HepG2 (cell line): ENCODE measurements around the gene QRICH2. TPM values are rescaled to one million over a fixed set of nuclear protein-coding genes. Genes with fewer than 3 reads are reported as not detected.

Experiments
- ARNTL ChIP-seq: sonication (generic); formaldehyde crosslinking; IDR thresholded peaks from 2 replicates; pipeline ENCODE4 v1.4.0; 2020; ENCODE audit warnings: mild to moderate bottlenecking, missing genetic modification reagents
- ATF3 ChIP-seq: sonication (generic); formaldehyde crosslinking; IDR thresholded peaks from 2 replicates; pipeline ENCODE4 v1.4.0; 2020; ENCODE audit warnings: missing genetic modification reagents
- CAMTA2 ChIP-seq: sonication (generic); formaldehyde crosslinking; IDR thresholded peaks from 2 replicates; pipeline ENCODE4 v1.4.0; 2020; ENCODE audit warnings: mild to moderate bottlenecking, missing genetic modification reagents, borderline replicate concordance
- CHCHD3 ChIP-seq: sonication (generic); formaldehyde crosslinking; IDR thresholded peaks from 2 replicates; pipeline ENCODE4 v1.8.0; 2022; ENCODE audit warnings: mild to moderate bottlenecking, missing genetic modification reagents, moderate library complexity
- HBP1 ChIP-seq: IDR thresholded peaks from 2 replicates; pipeline ENCODE4 v1.6.1; 2016; ENCODE audit warnings: low read depth, control low read depth
- HDAC6 ChIP-seq: fragments of 200-600 bp; sonication (generic); IDR thresholded peaks from 2 replicates; pipeline ENCODE4 v1.7.0; 2017; ENCODE audit warnings: mild to moderate bottlenecking, antibody characterized with exemption, low read length, low read depth
- KDM5B ChIP-seq: sonication (generic); formaldehyde crosslinking; IDR thresholded peaks from 2 replicates; pipeline ENCODE4 v1.4.0; 2020; ENCODE audit warnings: missing genetic modification reagents, mild to moderate bottlenecking, borderline replicate concordance
- LCORL ChIP-seq, 2 experiments: fragments of 450-650 bp in 1 of 2; sonication (generic) in 1 of 2; formaldehyde crosslinking in 1 of 2; IDR thresholded peaks; 2 replicates each; pipeline versions ENCODE4 v1.5.0 to v1.6.1; 2017 to 2020; ENCODE audit warnings: antibody characterized with exemption in 1 of 2, missing genetic modification reagents in 1 of 2
- NFAT5 ChIP-seq: sonication (generic); formaldehyde crosslinking; IDR thresholded peaks from 2 replicates; pipeline ENCODE4 v1.4.0; 2020; ENCODE audit warnings: missing genetic modification reagents
- PHF5A ChIP-seq: IDR thresholded peaks from one replicate; pipeline ENCODE4 v1.6.1; 2018; ENCODE audit warnings: low read depth, missing genetic modification reagents; ENCODE audit not compliant: unreplicated experiment
- POLR2AphosphoS2 ChIP-seq: IDR thresholded peaks from 2 replicates; pipeline ENCODE4 v1.6.1; 2011; ENCODE audit warnings: low read depth, low read length, improper control_type of control experiment
- RARA ChIP-seq: IDR thresholded peaks from 2 replicates; pipeline ENCODE4 v1.6.1; 2016; ENCODE audit warnings: missing genetic modification reagents, missing compliant biosample characterization
- TBX3 ChIP-seq: fragments of 450-650 bp; IDR thresholded peaks from 2 replicates; pipeline ENCODE4 v1.6.1; 2017; ENCODE audit warnings: antibody characterized with exemption, mild to moderate bottlenecking, inconsistent platforms, borderline replicate concordance
- YEATS4 ChIP-seq: sonication (generic); formaldehyde crosslinking; IDR thresholded peaks from 2 replicates; pipeline ENCODE4 v1.4.0; 2020; ENCODE audit warnings: missing genetic modification reagents, borderline replicate concordance
- ZMYM3 ChIP-seq: sonication (generic); formaldehyde crosslinking; IDR thresholded peaks from 2 replicates; pipeline ENCODE4 v1.5.1; 2020; ENCODE audit warnings: mild to moderate bottlenecking, missing genetic modification reagents
- ZNF136 ChIP-seq: sonication (generic); formaldehyde crosslinking; IDR thresholded peaks from 2 replicates; pipeline ENCODE4 v1.8.1; 2022; ENCODE audit warnings: low read depth, mild to moderate bottlenecking, moderate library complexity, missing genetic modification reagents
- ZNF326 ChIP-seq: sonication (generic); formaldehyde crosslinking; IDR thresholded peaks from 2 replicates; pipeline ENCODE4 v1.4.0; 2020; ENCODE audit warnings: missing genetic modification reagents, borderline replicate concordance
- ZNF329 ChIP-seq: sonication (generic); formaldehyde crosslinking; IDR thresholded peaks from 2 replicates; pipeline ENCODE4 v1.9.0; 2021; ENCODE audit warnings: low read depth, mild to moderate bottlenecking, missing genetic modification reagents
- ZNF512 ChIP-seq: sonication (generic); formaldehyde crosslinking; IDR thresholded peaks from 2 replicates; pipeline ENCODE4 v1.4.0; 2020; ENCODE audit warnings: mild to moderate bottlenecking, missing genetic modification reagents
- ZNF724P ChIP-seq: sonication (generic); formaldehyde crosslinking; IDR thresholded peaks from 2 replicates; pipeline ENCODE4 v1.8.0; 2022; ENCODE audit warnings: missing genetic modification reagents, borderline replicate concordance
- polyA plus RNA-seq, 8 experiments: library from polyadenylated mRNA; depleted of rRNA in 3 of 8; stranded (reverse) in 7 of 8; unstranded in 1 of 8; fragments of >200 nt; fragmentation: Illumina TruSeq in 4 of 8; extraction: Trizol in 4 of 8; gene quantifications; 2 replicates each; pipeline versions ENCODE4 v1.2.1 to v1.2.3, GENCODE V29; 2011 to 2016; ENCODE audit warnings: low read depth in 4 of 8, missing spikeins in 1 of 8, mixed read lengths in 1 of 8; ENCODE audit not compliant: insufficient read depth in 1 of 8
- total RNA-seq, 5 experiments: library from RNA; depleted of rRNA; stranded (reverse); fragments of >200 nt; fragmentation: Illumina TruSeq; extraction: Trizol; gene quantifications; 2 replicates each; pipeline ENCODE4 v1.2.3, GENCODE V29; 2016; ENCODE audit warnings: low read depth in 1 of 5

The QRICH2 gene
- total and polyA plus RNA-seq, 2 of the 13 experiments (the other 11 are each of a cell fraction or from before 2014, with no cell fraction given) = 3.7 to 5.7 TPM

GRCh38 chr17:76353599-76354316 lies 45.7 kb upstream of the QRICH2 start, which contains the start of gene PRPSAP1 (continued):
- TF ChIP-seq NFAT5 (CRISPR knock-in tag) = peak; percentile 31; the same call in 1 of the 2 replicates
- TF ChIP-seq KDM5B = peak; percentile 74; the same call in 1 of the 2 replicates
- TF ChIP-seq PHF5A = peak; percentile 89
- TF ChIP-seq LCORL (IDR thresholded peaks at IDR 0.05) = 0 out of 2 replicates have a peak, but pooled peaks have one; percentile 5
- TF ChIP-seq LCORL (CRISPR knock-in tag; IDR thresholded peaks at IDR 0.05) = peak; percentile 93
- 0 out of 2 replicates have a peak, but pooled peaks have one; percentile 2 for TF ChIP-seq ZNF512 (CRISPR knock-in tag)
- peak; percentile 18; the same call in 1 of the 2 replicates for TF ChIP-seq TBX3
- no peak; the same call in 1 of the 2 replicates for TF ChIP-seq RARA (CRISPR knock-in tag)
- 0 out of 2 replicates have a peak, but pooled peaks have one; percentile 9 for TF ChIP-seq ATF3
- TF ChIP-seq CAMTA2 = peak; percentile 69; the same call in 1 of the 2 replicates
- TF ChIP-seq ZNF724P (CRISPR knock-in tag) = no peak
- peak; percentile 86 for TF ChIP-seq ZMYM3 (CRISPR knock-in tag)
- TF ChIP-seq POLR2AphosphoS2 = no peak
- peak; percentile 87 for TF ChIP-seq YEATS4
- TF ChIP-seq HBP1 (CRISPR knock-in tag) = peak; percentile 65; the same call in 1 of the 2 replicates
- peak; percentile 14; the same call in 1 of the 2 replicates for TF ChIP-seq ZNF326 (CRISPR knock-in tag)
- TF ChIP-seq ZNF329 (CRISPR knock-in tag) = peak; percentile 80; the same call in 1 of the 2 replicates
- TF ChIP-seq HDAC6 = no peak
- peak; percentile 96; the same call in 1 of the 2 replicates for TF ChIP-seq ZNF136 (CRISPR knock-in tag)
- TF ChIP-seq ARNTL (CRISPR knock-in tag) = peak; percentile 77; the same call in 1 of the 2 replicates
- TF ChIP-seq CHCHD3 = no peak
